HepG2 (cell line): ENCODE data around the gene TEX13D. TPM values are rescaled to one million over a fixed set of nuclear protein-coding genes. Genes with fewer than 3 reads are reported as not detected.
"Not testable (repeated sequence)": the region's sequence is repeated elsewhere in the genome, so short reads cannot be mapped to it uniquely, and the experiment has no call there.

Experiments used
- ATAC-seq: fragments of 200-7000 bp; cut with Tn5 transposase; 3 replicates; pipeline ENCODE4 v1.9.1; 2020; ENCODE audit warnings: mild to moderate bottlenecking, moderate library complexity
- BruUV-seq: library from RNA; stranded (reverse); fragments of 400-500 nt; replicated peaks from 2 replicates; lab custom pipeline; 2021; lab: Mats Ljungman, UMichigan
- CTCF ChIA-PET: fragments of 300-600 bp; formaldehyde crosslinking; extraction: SDS; loops from one replicate; lab custom pipeline; 2021; ENCODE audit warnings: low total read pairs, inconsistent platforms, low intra/inter-chr PET ratio; lab: Yijun Ruan, JAX
- POLR2A ChIA-PET: fragments of 350-600 bp; sonication (Branson Sonifier 250); formaldehyde crosslinking; loops from one replicate; lab custom pipeline; 2020; ENCODE audit warnings: antibody characterized with exemption, inconsistent platforms; lab: Yijun Ruan, JAX
- DNase-seq: peaks from one replicate; pipeline ENCODE4 v3.0.0-alpha.2; 2015; ENCODE audit warnings: low spot score
- FAIRE-seq: peaks from 3 replicates; lab custom pipeline; 2011; peaks lifted over from hg19 to GRCh38; lab: Jason Lieb, UNC
- H2AFZ ChIP-seq: one replicate; pipeline ENCODE4 v1.6.1; 2011; ENCODE audit warnings: low read length, inconsistent platforms
- H3K27ac ChIP-seq: fragments of 300-600 bp; 3 replicates; pipeline ENCODE4 v1.8.0; 2011; ENCODE audit warnings: mixed run types, mild to moderate bottlenecking, mixed read lengths, low read length, inconsistent platforms; ENCODE audit not compliant: insufficient read depth; ENCODE audit errors: extremely low read length
- H3K27me3 ChIP-seq, 2 experiments: fragments of 200-600 bp in 1 of 2; 2 replicates in 1 of 2; 3 replicates in 1 of 2; pipeline versions ENCODE4 v1.6.0 to v1.8.0; 2011; ENCODE audit warnings: low read length in 2 of 2, mild to moderate bottlenecking in 2 of 2, moderate library complexity in 2 of 2, inconsistent platforms in 1 of 2; ENCODE audit not compliant: insufficient read depth in 2 of 2, control insufficient read depth in 1 of 2
- H3K36me3 ChIP-seq, 2 experiments: fragments of 200-600 bp in 1 of 2; replicated peaks in 1 of 2; 2 replicates in 1 of 2; 3 replicates in 1 of 2; pipeline versions ENCODE4 v1.5.1 to v1.8.0; 2011; ENCODE audit warnings: low read length in 2 of 2, inconsistent platforms in 1 of 2; ENCODE audit not compliant: insufficient read depth in 2 of 2, control insufficient read depth in 1 of 2
- H3K4me1 ChIP-seq: 2 replicates; pipeline ENCODE4 v1.5.1; 2012; ENCODE audit warnings: low read length, inconsistent platforms; ENCODE audit not compliant: insufficient read depth
- H3K4me2 ChIP-seq: 2 replicates; pipeline ENCODE4 v1.6.0; 2011; ENCODE audit warnings: low read depth, low read length, inconsistent platforms
- H3K4me3 ChIP-seq, 3 experiments: fragments of 200-600 bp in 1 of 3; sonication (generic), shearing (Covaris generic) in 1 of 3; replicated peaks in 1 of 3; 2 replicates each; pipeline ENCODE4 v1.5.1; 2011 to 2016; ENCODE audit warnings: low read length in 3 of 3, inconsistent platforms in 2 of 3, low read depth in 2 of 3, mild to moderate bottlenecking in 2 of 3, control low read depth in 1 of 3, mixed read lengths in 1 of 3; ENCODE audit not compliant: insufficient read depth in 1 of 3
- H3K79me2 ChIP-seq: one replicate; pipeline ENCODE4 v1.6.1; 2011; ENCODE audit warnings: low read length, inconsistent platforms; ENCODE audit not compliant: insufficient read depth
- H3K9ac ChIP-seq: 2 replicates; pipeline ENCODE4 v1.6.0; 2011; ENCODE audit warnings: mild to moderate bottlenecking, low read depth, low read length, inconsistent platforms; ENCODE audit not compliant: insufficient read depth
- H3K9me3 ChIP-seq: 2 replicates; pipeline ENCODE4 v1.5.1; 2012; ENCODE audit warnings: mild to moderate bottlenecking, low read length
- H4K20me1 ChIP-seq: 2 replicates; pipeline ENCODE4 v1.6.0; 2011; ENCODE audit warnings: inconsistent platforms, mild to moderate bottlenecking, low read length, moderate library complexity; ENCODE audit not compliant: insufficient read depth
- NFAT5 ChIP-seq: sonication (generic); formaldehyde crosslinking; IDR thresholded peaks from 2 replicates; pipeline ENCODE4 v1.4.0; 2020; ENCODE audit warnings: missing genetic modification reagents
- PHF20 ChIP-seq: sonication (generic); formaldehyde crosslinking; IDR thresholded peaks from 2 replicates; pipeline ENCODE4 v1.5.0; 2020; ENCODE audit warnings: mild to moderate bottlenecking, missing genetic modification reagents
- ZNF329 ChIP-seq: sonication (generic); formaldehyde crosslinking; IDR thresholded peaks from 2 replicates; pipeline ENCODE4 v1.9.0; 2021; ENCODE audit warnings: low read depth, mild to moderate bottlenecking, missing genetic modification reagents
- ZNF362 ChIP-seq: sonication (generic); formaldehyde crosslinking; IDR thresholded peaks from 2 replicates; pipeline ENCODE4 v1.4.0; 2020; ENCODE audit warnings: missing genetic modification reagents, mild to moderate bottlenecking, borderline replicate concordance
- ZNF546 ChIP-seq: sonication (generic); formaldehyde crosslinking; conservative IDR thresholded peaks from 2 replicates; pipeline ENCODE4 v1.8.1; 2023; ENCODE audit warnings: mild to moderate bottlenecking, missing genetic modification reagents
- WGBS: methylation state at CpG from one replicate; pipeline ENCODE4 v1.1.6; 2017; ENCODE audit warnings: low lambda C conversion rate; 5-methylcytosine and 5-hydroxymethylcytosine counted together
- in situ Hi-C: cut with HindIII; loops from 2 replicates; pipeline ENCODE4 v1.10.0; 2017; ENCODE audit warnings: low pct_unique_long_range_greater_than_20kb; ENCODE audit not compliant: extremely low pct_ligation_motif_present
- intact Hi-C: fragments of 100-400 bp; cut with micrococcal nuclease; formaldehyde crosslinking; loops from one replicate; pipeline ENCODE4 v1.10.0; 2022; ENCODE audit not compliant: unreplicated experiment
- polyA plus RNA-seq, 8 experiments: library from polyadenylated mRNA; depleted of rRNA in 3 of 8; stranded (reverse) in 7 of 8; unstranded in 1 of 8; fragments of >200 nt; fragmentation: Illumina TruSeq in 4 of 8; extraction: Trizol in 4 of 8; gene quantifications; 2 replicates each; pipeline versions ENCODE4 v1.2.1 to v1.2.3, GENCODE V29; 2011 to 2016; ENCODE audit warnings: low read depth in 4 of 8, missing spikeins in 1 of 8, mixed read lengths in 1 of 8; ENCODE audit not compliant: insufficient read depth in 1 of 8
- total RNA-seq, 5 experiments: library from RNA; depleted of rRNA; stranded (reverse); fragments of >200 nt; fragmentation: Illumina TruSeq; extraction: Trizol; gene quantifications; 2 replicates each; pipeline ENCODE4 v1.2.3, GENCODE V29; 2016; ENCODE audit warnings: low read depth in 1 of 5

Gene TEX13D
- total and polyA plus RNA-seq, 2 of the 13 experiments (the other 11 are each of a cell fraction or from before 2014, with no cell fraction given), result not detected

- TF ChIP-seq ZNF546 (CRISPR knock-in tag) (no peak), ZNF362 (CRISPR knock-in tag) (no peak)
These were observed 1.4 kb downstream of the TEX13D start (continued) for GRCh38 chrX:124333862-124334261.

- H3K79me2 ChIP-seq, intact Hi-C loops, H3K36me3 ChIP-seq, H3K27me3 ChIP-seq, H3K4me3 ChIP-seq, H4K20me1 ChIP-seq, H3K27ac ChIP-seq, BruUV-seq, H2AFZ ChIP-seq, FAIRE-seq, POLR2A ChIA-PET, H3K9me3 ChIP-seq, H3K9ac ChIP-seq, CTCF ChIA-PET, ATAC-seq, DNase-seq, in situ Hi-C loops, H3K4me1 ChIP-seq, H3K4me2 ChIP-seq: not testable (repeated sequence)
- WGBS, result 0% methylated on average over 1 of the region's 2 CpGs
These were observed 2.1 kb downstream of the TEX13D start for GRCh38 chrX:124334555-124334954.

- ChIA-PET POLR2A (no interaction called here), CTCF (no interaction called here)
- Histone ChIP-seq H3K9ac (no peak overlapping the region), H3K27me3 (no peaks in the 10 kb centered on the region), H3K4me2 (no peak overlapping the region), H3K4me1 (no peaks in the 10 kb centered on the region), H3K79me2 (no peaks in the 10 kb centered on the region), H4K20me1 (no peaks in the 10 kb centered on the region), H3K4me3 (no peak overlapping the region), H3K27ac (no peak overlapping the region), H3K36me3 (no peaks in the 10 kb centered on the region)
- intact Hi-C loops, result no loop called here
- ATAC-seq, result no peak
- WGBS, result 0% methylated on average over 1 of the region's 1 CpG
- no TSS peak for BruUV-seq
- no peak for DNase-seq
- no peak for FAIRE-seq
- TF ChIP-seq ZNF329 (CRISPR knock-in tag), result no peak
- TF ChIP-seq NFAT5 (CRISPR knock-in tag), result no peak
- TF ChIP-seq PHF20 (CRISPR knock-in tag), result no peak
- TF ChIP-seq, all 625 proteins: peak for 0
- Histone ChIP-seq H2AFZ (no peak overlapping the region), H3K9me3 (no peaks in the 10 kb centered on the region)
- in situ Hi-C loops, result no loop called here
These were observed 3.1 kb downstream of the TEX13D start for GRCh38 chrX:124335598-124335997.
